HT-29 (cell line): ENCODE measurements around the gene EIF4EBP2. TPM values are rescaled to one million over a fixed set of nuclear protein-coding genes. Genes with fewer than 3 reads are reported as not detected.

ENCODE experiments used
- DNase-seq: peaks from one replicate; pipeline ENCODE4 v3.0.0-alpha.2; 2015; ENCODE audit warnings: low spot score
- total RNA-seq: library from RNA; depleted of rRNA; stranded (reverse); fragments of >200 nt; shearing (Covaris generic); gene quantifications from 2 replicates; pipeline ENCODE4 v1.2.3, GENCODE V29; 2014; rRNA removed

The EIF4EBP2 gene
- total RNA-seq, 1 experiment from 2014 or later = 17.7 TPM

- DNase-seq = no peak
Measured at GRCh38 chr10:70459774-70460490, 56.0 kb downstream of the EIF4EBP2 start.

GRCh38 chr10:70461397-70462348 is 57.7 kb downstream of the EIF4EBP2 start:
- DNase-seq = peak; percentile 82

DNA sequence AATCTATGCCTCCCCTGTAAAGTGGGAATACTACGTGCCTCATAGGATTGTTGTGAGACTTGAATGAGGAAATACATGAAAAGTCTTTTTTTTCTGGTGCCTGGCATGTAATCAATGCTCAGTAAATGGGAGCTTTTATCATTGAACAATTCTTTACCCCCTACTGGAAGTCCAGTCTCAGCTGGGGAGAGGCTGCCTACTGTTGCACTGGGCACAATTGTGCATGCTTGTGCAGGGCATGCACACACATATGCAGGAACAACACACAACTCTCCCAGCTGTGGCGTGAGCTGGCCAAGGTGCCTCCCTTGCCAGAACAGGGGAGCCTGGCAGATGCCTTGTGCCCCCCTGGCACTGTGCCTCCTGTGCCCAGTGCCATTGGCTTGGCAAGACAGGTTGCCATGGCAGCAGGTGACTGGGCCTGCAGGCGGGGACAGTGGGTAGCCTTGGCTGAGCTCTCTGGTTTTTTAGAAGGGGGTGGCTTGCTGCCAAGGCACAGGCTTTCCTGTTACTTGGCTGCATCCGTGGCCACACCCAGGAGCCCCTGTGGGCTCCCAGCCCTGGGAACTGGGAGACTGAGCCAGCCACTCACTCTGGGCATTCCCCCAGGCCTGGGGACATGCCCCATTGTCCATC is 58.5 kb downstream of the EIF4EBP2 start:
- DNase-seq = no peak

GRCh38 chr10:70465278-70465677 is 61.3 kb downstream of the EIF4EBP2 start:
- DNase-seq = no peak

- no peak for DNase-seq
Measured at GRCh38 chr10:70465832-70466231, 61.9 kb downstream of the EIF4EBP2 start.

DNA sequence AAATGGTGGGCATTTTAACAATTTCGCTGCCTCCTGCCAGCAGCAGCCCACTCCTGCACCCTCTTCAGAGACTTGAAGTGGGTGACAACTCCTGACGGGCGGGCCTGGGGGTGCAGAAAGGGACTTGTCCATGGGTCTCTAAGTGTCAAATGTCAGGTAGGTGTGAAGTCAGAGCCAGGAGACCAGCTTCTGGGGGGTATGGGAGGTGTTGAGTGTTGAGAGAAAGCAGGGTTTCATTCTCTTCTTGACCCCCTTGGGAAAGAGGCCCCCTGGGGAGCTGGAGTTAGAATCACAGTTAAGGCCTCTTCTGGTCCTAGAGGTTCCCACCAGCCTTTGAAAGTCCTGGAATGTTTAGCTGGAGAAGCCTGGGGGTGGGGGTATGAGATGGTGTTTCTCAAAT is 63.0 kb downstream of the EIF4EBP2 start:
- DNase-seq = no peak

DNA sequence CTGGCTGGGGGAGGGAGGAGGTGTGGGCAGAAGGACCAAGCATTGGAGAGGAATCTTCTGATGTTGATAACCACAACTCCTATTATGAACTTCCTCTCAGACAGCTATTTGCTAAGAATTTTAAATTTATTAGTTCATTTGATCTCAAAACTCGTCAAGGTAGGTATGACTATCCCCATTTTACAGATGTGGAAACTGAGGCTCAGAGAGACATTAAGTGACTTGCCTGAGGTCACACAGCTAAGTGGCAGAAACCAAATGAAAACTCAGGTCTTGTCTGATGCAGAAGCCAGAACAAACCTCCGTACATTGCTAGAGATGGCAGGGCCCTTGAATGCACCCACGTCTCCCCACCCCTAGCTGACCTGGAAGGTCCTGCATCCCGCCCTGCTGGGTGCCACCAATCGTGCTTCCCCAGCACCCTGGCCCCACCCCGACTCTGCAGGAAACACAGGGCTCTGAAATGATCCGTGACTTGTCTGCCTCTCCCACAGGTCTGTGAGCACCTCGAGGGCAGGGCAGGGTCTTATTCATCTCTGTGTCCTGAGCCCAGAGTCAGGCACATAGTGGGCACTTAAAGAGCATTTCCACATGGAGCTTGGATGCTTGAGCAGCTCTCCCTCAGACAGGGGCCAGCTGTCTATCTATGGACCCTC is 69.0 kb downstream of the EIF4EBP2 start:
- no peak for DNase-seq

- no peak for DNase-seq
Measured at GRCh38 chr10:70474780-70475179, 70.8 kb downstream of the EIF4EBP2 start.

- no peak for DNase-seq
Measured at GRCh38 chr10:70475661-70476060, 71.7 kb downstream of the EIF4EBP2 start.

DNA sequence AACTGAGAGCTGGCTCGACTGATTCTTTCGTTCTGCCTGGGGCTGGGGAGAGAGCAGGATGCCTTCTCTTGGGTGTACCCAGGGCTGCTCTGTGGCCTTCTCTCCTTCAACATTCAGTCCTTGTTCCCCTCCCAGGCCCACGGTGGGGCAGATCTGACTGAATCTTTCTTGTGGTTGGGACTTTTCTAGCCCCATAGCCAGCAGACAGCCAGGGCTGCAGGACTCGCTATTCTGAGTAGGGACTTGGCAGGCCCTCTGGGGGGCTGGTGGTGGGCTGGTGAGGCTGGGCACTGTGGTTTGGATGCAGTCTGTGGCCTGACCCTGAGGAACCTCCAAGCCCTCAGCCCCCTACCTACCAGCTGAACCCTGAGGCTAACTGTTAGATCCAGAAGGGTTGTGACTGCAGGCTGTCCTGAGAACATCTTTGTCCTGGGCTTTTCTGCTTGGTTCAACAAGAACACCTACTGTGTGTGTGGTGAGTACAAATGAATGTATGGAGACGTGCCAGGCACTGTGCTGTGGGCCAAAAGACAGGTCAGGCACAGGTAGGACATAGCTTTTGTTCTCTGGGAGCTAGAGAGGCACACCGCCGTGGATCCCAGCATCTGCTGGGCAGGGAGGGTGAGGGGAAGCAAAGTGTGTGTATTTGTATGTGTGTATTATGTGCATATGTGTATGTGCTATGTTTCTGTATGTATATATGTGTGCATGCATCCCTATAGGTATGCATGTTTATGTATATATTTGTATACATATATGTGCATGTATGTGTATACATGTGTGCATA is 72.5 kb downstream of the EIF4EBP2 start:
- DNase-seq = no peak

DNA sequence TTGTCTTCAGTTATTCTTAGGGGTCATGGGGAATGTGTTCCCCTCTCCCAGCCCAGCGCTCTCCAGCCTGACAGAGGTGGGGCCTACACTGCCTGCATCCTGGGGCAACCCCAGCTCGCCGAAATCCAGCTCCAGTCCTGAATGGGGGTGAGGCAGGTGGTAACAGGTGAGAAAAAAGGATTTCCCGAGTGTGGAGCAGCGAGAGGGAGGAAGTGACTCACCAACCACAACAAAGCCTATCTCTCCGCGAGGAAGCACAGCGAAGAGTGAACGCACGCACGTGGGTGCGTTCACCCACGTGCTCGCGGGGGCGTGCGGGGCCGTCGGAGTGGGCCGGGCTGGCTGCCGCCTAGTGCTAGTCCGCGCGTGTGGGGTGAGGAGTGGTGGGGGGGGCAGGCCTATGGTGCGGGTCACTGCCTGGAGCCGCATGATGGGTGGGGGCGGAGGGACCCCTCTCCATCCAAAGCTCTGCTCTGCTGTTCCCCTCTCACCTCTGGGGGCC is 73.8 kb downstream of the EIF4EBP2 start:
- peak; percentile 78 for DNase-seq

Other genes starting within 250 kb of the EIF4EBP2 start
- 38.2 and 39.2 TPM in 2 replicates for gene SAR1A, start 233.6 kb upstream of the EIF4EBP2 start, total RNA-seq
- gene PPA1, start 170.7 kb upstream of the EIF4EBP2 start, total RNA-seq = 321 and 357 TPM in 2 replicates
- 2.9 and 4.4 TPM in 2 replicates for gene NPFFR1, start 120.1 kb upstream of the EIF4EBP2 start, total RNA-seq
- 36.0 and 40.7 TPM in 2 replicates for gene LRRC20, start 21.5 kb upstream of the EIF4EBP2 start, total RNA-seq
- gene NODAL, start 37.5 kb downstream of the EIF4EBP2 start, total RNA-seq = not detected in 2 replicates
- gene PALD1, start 74.6 kb downstream of the EIF4EBP2 start, total RNA-seq = 23.9 and 25.5 TPM in 2 replicates
- not detected in 2 replicates for gene PRF1, start 198.6 kb downstream of the EIF4EBP2 start, total RNA-seq